ENCODE data around the gene NAA38. TPM values are rescaled to one million over a fixed set of nuclear protein-coding genes. Genes with fewer than 3 reads are reported as not detected.

The NAA38 gene
- total and polyA plus RNA-seq, 10 donors = 51.0 to 185 (median 65.6) TPM

- peaks cover 0 to 14% (median 1%) of the 10 kb centered on the region in 6 donors for H3K4me1 ChIP-seq
- H3K27ac ChIP-seq = no peak overlapping the region
- 93 to 95% (median 94%) methylated on average over 13 of the region's 13 CpGs for WGBS, 5 donors
- DNase-seq = no peak
- TF ChIP-seq POLR2AphosphoS5 (IDR thresholded peaks at IDR 0.05) = no peak
- no peak for TF ChIP-seq POLR2A (IDR thresholded peaks at IDR 0.05)
- TF ChIP-seq, protein P1, sequence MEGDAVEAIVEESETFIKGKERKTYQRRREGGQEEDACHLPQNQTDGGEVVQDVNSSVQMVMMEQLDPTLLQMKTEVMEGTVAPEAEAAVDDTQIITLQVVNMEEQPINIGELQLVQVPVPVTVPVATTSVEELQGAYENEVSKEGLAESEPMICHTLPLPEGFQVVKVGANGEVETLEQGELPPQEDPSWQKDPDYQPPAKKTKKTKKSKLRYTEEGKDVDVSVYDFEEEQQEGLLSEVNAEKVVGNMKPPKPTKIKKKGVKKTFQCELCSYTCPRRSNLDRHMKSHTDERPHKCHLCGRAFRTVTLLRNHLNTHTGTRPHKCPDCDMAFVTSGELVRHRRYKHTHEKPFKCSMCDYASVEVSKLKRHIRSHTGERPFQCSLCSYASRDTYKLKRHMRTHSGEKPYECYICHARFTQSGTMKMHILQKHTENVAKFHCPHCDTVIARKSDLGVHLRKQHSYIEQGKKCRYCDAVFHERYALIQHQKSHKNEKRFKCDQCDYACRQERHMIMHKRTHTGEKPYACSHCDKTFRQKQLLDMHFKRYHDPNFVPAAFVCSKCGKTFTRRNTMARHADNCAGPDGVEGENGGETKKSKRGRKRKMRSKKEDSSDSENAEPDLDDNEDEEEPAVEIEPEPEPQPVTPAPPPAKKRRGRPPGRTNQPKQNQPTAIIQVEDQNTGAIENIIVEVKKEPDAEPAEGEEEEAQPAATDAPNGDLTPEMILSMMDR (IDR thresholded peaks at IDR 0.05 in 8 of 11, conservative IDR thresholded peaks at IDR 0.05 in 3 of 11) = no peak
- peaks cover 4 to 100% (median 95%) of the 10 kb centered on the region in 6 donors for H3K36me3 ChIP-seq
- H3K4me3 ChIP-seq = no peak overlapping the region
- no peaks in the 10 kb centered on the region for H3K9me3 ChIP-seq
- intact Hi-C loops (cut with DNase I; ENCODE audit: low total_unique reads) = no loop called here
- no peaks in the 10 kb centered on the region for H3K27me3 ChIP-seq (replicated peaks in 1 of 7)
These were observed 39.7 kb upstream of the NAA38 start for GRCh38 chr17:7897090-7897489.

DNA sequence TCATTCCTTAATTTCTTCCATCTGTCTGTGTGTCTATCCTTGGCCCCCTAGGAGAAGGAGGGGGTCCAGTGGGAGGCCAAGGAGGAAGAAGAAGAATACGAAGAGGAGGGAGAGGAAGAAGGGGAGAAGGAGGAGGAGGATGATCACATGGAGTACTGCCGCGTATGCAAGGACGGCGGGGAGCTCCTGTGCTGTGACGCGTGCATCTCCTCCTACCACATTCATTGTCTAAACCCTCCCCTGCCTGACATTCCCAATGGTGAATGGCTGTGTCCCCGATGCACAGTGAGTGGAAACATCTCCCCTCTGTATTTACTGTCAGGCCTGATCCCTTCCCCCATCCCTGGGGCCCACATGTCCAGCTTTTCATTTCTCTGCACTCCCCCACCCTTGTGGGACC lies 37.5 kb upstream of the NAA38 start:
- WGBS, 5 donors = 83 to 93% (median 89%) methylated on average over 8 of the region's 8 CpGs
- peaks cover 4 to 100% (median 91%) of the 10 kb centered on the region in 6 donors for H3K36me3 ChIP-seq
- intact Hi-C loops (cut with DNase I; ENCODE audit: low total_unique reads) = no loop called here

DNA sequence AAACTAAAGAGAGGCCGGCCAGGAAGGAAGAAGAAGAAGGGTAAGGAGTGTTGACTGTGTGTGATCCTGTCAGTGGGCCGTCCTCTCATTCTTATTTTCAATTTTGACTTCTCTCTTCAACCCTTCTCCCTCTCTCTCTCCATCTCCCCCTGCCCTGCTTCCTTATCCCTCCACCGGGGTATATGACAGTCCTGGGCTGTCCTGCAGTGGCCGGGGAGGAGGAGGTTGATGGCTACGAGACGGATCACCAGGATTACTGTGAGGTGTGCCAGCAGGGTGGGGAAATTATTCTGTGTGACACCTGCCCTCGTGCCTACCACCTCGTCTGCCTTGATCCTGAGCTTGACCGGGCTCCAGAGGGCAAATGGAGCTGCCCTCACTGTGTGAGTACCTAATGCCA lies 36.9 kb upstream of the NAA38 start:
- H3K36me3 ChIP-seq = peaks cover 4 to 98% (median 86%) of the 10 kb centered on the region in 6 donors
- no peak for DNase-seq
- H3K27me3 ChIP-seq (replicated peaks in 1 of 7) = no peaks in the 10 kb centered on the region
- no peak for TF ChIP-seq POLR2AphosphoS5 (IDR thresholded peaks at IDR 0.05)
- TF ChIP-seq POLR2A (IDR thresholded peaks at IDR 0.05) = no peak
- TF ChIP-seq, protein P1 (IDR thresholded peaks at IDR 0.05 in 8 of 11, conservative IDR thresholded peaks at IDR 0.05 in 3 of 11) = no peak
- no peak overlapping the region for H3K4me3 ChIP-seq
- no peaks in the 10 kb centered on the region for H3K9me3 ChIP-seq
- 92 to 100% (median 96%) methylated on average over 9 of the region's 9 CpGs for WGBS, 5 donors
- peaks cover 7 to 31% (median 12%) of the 10 kb centered on the region in 6 donors for H3K4me1 ChIP-seq
- intact Hi-C loops (cut with DNase I; ENCODE audit: low total_unique reads) = no loop called here
- H3K27ac ChIP-seq = no peak overlapping the region

More for the DNA sequence above, 37.5 kb upstream of the NAA38 start:
- no peak for DNase-seq
- H3K27ac ChIP-seq = no peak overlapping the region
- H3K4me1 ChIP-seq = peaks cover under 1 to 24% (median 6%) of the 10 kb centered on the region in 6 donors
- no peaks in the 10 kb centered on the region for H3K27me3 ChIP-seq (replicated peaks in 1 of 7)
- H3K9me3 ChIP-seq = no peaks in the 10 kb centered on the region
- H3K4me3 ChIP-seq = no peak overlapping the region
- TF ChIP-seq, protein P1 (IDR thresholded peaks at IDR 0.05 in 8 of 11, conservative IDR thresholded peaks at IDR 0.05 in 3 of 11) = no peak
- no peak for TF ChIP-seq POLR2AphosphoS5 (IDR thresholded peaks at IDR 0.05)
- TF ChIP-seq POLR2A (IDR thresholded peaks at IDR 0.05) = no peak

GRCh38 chr17:7893187-7893880 lies 36.0 kb upstream of the NAA38 start:
- no peak for DNase-seq
- 92 to 97% (median 94%) methylated on average over 14 to 15 of the region's 15 CpGs for WGBS, 5 donors
- intact Hi-C loops (cut with DNase I; ENCODE audit: low total_unique reads) = no loop called here

More at GRCh38 chr17:7893187-7893880, 36.0 kb upstream of the NAA38 start:
- Histone ChIP-seq H3K4me3 (no peak overlapping the region), H3K9me3 (no peaks in the 10 kb centered on the region), H3K27ac (no peak overlapping the region), H3K4me1 (peaks cover 16 to 35% (median 21%) of the 10 kb centered on the region in 6 donors), H3K36me3 (peaks cover under 1 to 89% (median 77%) of the 10 kb centered on the region in 6 donors), H3K27me3 (replicated peaks in 1 of 7) (no peaks in the 10 kb centered on the region)
- no peak for TF ChIP-seq POLR2A (IDR thresholded peaks at IDR 0.05)
- TF ChIP-seq, protein P1 (IDR thresholded peaks at IDR 0.05 in 8 of 11, conservative IDR thresholded peaks at IDR 0.05 in 3 of 11) = no peak
- no peak for TF ChIP-seq POLR2AphosphoS5 (IDR thresholded peaks at IDR 0.05)
